Stimulated activated CD8-positive, alpha-beta memory T cell treated with anti-CD3 and anti-CD28 coated beads, Interleukin-4, amount 100 ng/mL, for 1 hour (primary cell): ENCODE data around the gene PRX.
"Not testable (repeated sequence)": the region's sequence is repeated elsewhere in the genome, so short reads cannot be mapped to it uniquely, and the experiment has no call there.

Experiments used
- DNase-seq, 2 donors: peaks; one replicate each; pipeline ENCODE4 v3.0.0-alpha.2; 2020; ENCODE audit warnings: low read depth in 2 of 2, low spot score in 1 of 2

Gene PRX

GRCh38 chr19:40392894-40393517 is 20.2 kb downstream of the PRX start:
- DNase-seq = no peak

DNA sequence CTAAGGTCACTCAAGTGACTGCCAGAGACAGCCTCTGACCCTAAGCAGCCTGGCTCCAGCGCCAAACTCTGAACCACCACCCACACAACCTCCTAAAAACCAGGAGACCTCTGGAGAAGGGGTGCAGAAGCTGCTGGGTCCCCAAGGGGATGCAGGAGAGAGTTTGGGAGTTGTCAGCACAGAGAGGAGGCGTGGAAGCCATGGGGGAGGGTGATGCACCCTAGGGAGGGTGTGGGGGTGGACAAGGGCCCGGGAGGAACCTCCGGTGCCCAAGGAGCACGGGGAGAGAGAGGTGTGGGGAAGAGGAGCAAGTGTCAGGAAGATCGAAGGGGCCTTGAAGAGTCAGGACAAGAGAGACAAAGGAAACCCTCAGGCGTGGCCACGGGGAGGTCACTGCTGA is 21.1 kb downstream of the PRX start:
- no peak for DNase-seq

DNA sequence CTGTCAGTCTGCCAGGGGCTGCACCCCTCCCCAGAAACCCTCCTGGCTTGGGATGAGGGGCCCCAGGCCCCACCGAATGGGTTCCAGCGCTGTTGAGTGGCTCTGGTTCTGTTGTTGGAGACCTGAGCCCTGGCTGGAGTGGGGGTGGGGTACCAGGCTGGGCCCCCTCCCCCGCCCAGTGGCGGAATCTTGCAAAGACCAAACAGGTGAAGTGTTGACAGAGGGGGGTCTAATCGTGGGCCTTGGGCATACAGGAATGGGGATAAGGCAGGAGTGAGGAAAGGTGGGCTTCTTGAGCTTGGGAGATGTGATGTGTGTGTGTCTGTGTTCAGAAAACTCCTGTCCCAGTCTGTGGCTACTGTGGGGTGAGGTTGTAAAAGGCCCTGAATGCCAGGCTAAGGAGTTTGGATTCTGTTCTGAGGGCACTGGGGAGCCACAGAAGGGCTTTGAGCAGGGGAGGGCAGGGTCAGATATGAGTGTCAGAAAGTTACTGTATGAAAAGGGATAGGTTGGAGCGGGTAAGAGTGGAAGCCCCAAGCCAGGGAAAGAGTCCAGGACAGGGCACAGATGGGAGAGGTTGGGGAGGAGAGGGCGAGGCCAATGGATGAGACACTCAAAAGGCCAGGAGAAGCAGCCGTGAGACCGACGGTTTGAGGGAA is 23.0 kb downstream of the PRX start, which contains the start of gene HIPK4:
HIPK4 (minus strand) TSS at position 98 of the 659 bp plus-strand sequence. CDS start 279 bp downstream, outside the sequence.
- DNase-seq = no peak

DNA sequence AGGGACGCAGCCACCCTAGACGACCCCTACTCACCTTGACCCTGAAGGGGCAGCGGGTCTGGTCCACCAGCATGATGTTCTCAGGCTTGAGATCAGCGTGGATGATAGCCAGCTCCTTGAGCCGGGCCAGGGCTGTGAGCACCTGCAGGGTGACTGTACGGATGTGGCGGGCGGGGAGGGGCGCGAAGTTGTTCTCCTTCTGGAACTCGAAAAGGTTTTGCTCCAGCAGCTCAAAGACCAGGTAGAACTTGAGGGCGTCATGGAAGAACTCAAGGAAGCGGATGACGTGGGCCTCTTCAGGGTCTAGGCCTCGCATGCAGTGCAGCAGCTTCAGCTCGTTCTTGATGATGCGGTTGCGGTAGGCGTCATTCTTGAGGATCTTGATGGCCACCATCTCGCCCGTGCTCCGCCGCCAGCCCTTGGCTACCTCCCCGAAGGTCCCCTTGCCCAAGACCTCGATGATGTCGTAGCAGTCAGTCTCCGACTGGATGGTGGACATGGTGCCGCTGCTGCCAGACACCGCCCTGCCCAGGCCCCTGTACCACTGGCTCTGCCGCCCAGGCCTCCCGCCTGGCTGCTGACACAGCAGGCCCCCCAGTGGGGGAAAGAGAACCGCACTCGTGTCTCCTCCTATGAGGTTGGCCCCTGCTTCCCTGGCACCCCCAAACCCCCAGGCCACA is 23.6 kb downstream of the PRX start:
- DNase-seq = no peak

- no peak for DNase-seq
Measured at GRCh38 chr19:40388481-40388880, 24.7 kb downstream of the PRX start.

GRCh38 chr19:40387155-40387554 is 26.0 kb downstream of the PRX start:
- no peak for DNase-seq

DNA sequence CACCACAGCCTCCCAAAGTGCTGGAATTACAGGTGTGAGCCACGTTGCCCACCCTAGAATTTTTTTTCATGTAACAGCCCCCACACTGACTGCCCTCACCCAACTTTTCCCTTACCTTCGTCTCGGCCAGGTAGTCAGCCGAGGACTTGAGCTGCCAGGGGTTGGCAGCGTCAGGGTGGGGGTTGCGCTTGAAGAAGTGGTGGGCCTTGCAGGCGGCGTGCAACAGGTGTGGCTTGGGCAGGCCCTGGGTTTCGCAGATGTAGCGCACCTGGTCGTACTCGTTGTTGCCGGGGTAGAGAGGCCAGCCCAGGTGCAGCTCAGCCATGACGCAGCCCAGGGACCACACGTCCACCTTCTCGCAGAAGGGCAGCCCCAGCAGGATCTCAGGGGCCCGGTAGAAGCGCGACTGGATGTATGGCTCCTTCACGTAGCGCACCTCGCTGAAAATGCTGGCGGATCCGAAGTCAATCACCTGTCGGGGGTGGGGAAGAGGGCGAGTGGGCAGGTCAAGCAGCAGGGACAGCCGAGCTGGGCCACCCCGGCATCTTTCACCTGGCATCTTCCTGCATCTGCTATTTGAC is 29.4 kb downstream of the PRX start:
- no peak for DNase-seq

DNA sequence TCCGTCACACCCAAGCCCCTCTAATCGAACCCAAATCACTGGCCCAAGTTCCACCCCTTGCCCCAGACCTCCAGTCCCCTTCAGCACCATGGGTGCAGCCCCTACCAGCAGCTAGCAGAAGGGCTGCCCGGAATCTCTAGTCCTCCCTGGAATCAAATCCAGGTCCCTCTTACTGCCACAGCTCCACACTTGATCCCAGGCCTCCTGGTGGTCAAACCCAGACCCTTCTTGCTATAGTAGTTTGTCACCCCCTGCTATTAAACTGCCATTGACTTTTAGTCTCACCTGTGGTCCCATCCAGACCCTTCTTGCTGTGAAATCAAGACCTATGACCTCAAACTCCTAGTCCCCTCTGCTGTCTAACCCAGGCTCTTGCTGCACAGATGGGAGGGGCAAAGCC is 31.9 kb downstream of the PRX start:
- no peak for DNase-seq

- DNase-seq = no peak
Measured at GRCh38 chr19:40380199-40381037, 32.8 kb downstream of the PRX start.

DNA sequence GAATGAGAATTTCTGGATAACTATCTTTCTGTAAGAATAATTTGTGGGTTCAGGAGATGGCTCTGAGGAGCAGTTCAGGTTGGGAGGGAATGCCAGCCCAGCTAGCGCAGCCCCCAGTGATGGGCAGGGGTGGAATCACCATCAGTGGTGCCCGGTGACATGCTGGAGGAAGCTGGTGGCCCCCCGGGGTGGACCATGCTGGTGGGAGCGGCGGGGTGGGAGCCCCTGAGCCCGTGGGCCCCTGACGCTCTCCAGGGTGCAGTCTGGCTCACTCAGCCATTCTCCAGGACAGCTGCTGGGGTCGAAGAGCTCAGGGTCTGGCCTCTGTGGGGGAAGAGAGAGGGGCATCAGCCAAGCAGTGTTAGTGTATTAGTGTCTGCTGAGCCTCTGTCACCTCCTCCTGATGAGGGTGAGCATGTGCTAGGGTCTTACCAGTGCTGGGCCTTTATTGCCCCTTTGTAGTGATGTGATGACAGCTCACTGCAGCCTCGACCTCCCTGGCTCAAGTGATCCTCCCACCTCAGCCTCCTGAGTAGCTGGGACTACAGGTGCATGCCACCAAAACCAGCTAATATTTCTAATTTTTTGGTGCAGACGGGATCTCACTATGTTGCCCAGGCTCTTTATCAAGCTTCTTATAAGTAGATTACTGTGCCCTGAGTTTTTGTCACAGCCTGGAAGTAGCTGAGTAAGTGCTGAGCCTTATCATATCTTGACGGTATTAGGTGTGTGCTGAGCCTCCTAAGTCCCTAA is 33.6 kb downstream of the PRX start:
- no peak for DNase-seq

- DNase-seq = no peak
Measured at GRCh38 chr19:40378509-40378908, 34.7 kb downstream of the PRX start.

DNA sequence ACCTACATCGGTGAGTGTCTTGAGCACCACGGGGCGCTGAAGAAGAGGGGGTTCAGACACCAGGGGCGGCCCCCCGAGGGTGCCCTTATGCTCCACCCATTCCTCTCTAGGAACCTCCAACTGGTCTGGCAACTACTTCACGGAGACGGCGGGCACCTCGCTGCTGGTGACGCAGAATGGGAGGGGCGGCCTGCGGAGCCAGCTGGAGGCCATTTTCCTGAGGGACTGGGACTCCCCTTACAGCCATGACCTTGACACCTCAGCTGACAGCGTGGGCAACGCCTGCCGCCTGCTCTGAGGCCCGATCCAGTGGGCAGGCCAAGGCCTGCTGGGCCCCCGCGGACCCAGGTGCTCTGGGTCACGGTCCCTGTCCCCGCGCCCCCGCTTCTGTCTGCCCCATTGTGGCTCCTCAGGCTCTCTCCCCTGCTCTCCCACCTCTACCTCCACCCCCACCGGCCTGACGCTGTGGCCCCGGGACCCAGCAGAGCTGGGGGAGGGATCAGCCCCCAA is 35.2 kb downstream of the PRX start:
- no peak for DNase-seq

- DNase-seq = no peak
Measured at GRCh38 chr19:40376286-40376862, 36.8 kb downstream of the PRX start.

GRCh38 chr19:40374084-40374483 is 39.1 kb downstream of the PRX start:
- no peak for DNase-seq

DNA sequence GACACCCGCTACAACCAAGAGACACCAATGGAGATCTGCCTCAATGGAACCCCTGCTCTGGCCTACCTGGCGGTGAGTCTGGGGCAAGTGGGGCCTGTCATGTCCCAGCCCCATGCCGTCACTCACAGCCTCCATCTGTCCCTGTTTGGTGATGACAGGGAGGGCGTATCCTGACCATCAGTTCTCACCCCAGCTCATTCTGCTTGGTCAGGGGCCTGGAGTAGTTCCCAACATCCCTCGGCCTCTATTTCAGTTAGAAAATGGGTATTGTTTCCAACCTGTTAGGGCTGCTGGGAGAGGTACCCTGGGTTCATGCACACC is 41.4 kb downstream of the PRX start:
- no peak for DNase-seq

DNA sequence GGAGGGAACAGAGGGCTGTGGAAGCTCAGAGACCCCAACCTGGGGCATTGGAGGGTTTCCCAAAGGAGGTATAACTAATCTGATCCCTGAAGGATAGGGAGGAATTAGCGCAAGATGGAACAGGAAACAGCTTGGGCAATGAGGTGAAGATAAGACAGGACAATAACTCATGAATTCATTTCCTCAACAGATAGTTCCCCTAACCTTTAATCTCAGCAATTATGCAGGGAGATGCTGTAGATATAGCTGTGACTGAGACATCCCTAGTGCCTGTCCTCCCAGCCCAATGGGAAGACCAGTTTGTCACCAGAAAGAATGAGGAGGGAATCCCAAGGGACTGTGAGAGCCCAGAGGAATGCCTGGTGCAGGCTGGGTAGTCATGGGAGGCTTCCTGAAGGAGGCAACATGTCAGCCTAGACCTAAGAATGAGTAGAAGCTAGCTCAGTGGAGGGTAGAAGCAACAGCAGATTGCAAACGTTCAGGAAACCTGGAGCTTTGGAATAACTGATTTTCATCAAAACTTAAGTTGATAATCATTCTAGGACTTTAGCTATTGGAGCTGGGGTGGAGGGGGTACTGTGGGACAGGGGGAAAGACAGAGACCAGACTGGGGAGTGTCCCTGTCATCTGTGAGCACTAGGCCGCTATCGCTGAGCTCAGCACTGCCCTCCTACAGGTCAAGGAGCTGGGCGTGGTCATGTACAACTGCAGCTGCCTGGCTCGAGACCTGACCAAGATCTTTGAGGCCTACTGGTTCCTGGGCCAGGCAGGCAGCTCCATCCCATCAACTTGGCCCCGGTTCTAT is 42.0 kb downstream of the PRX start:
- DNase-seq = no peak

DNA sequence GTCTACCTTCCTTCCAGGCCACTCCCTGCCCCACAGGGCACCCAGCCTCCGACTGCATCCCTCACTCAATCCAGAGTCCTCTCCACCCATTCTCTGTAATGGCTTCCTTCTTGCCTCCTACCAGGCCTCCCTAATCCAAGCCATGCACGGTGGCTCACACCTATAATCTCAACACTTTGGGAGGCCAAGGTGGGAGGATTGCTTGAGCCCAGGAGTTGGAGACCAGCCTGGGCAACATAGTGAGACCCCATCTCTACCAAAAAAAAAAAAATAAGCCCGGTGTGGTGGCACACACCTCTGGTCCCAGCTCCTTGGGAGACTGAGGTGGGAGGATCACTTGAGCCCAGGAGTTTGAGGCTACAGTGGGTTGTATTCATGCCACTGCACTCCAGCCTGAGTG is 42.9 kb downstream of the PRX start:
- not testable (repeated sequence) for DNase-seq

GRCh38 chr19:40369797-40370196 is 43.4 kb downstream of the PRX start:
- DNase-seq = no peak
